CD4-positive, CD25-positive, alpha-beta regulatory T cell (primary cell): ENCODE data around the gene GMDS. TPM values are rescaled to one million over a fixed set of nuclear protein-coding genes. Genes with fewer than 3 reads are reported as not detected.

Source experiments
- ATAC-seq, 2 donors: fragments of 150-1000 bp; cut with Tn5 transposase; one replicate each; pipeline ENCODE4 v1.10.0; 2021; ENCODE audit warnings: low read depth in 2 of 2, moderate number of reproducible peaks in 2 of 2, moderate library complexity in 1 of 2
- DNase-seq, 3 donors: peaks; one replicate each; pipeline versions ENCODE4 v3.0.0 to v3.0.0-alpha.2; 2012 to 2022; ENCODE audit warnings: mixed read lengths in 1 of 3
- H3K27ac ChIP-seq: one replicate; pipeline ENCODE4 v1.7.0; 2013; ENCODE audit warnings: mild to moderate bottlenecking, low read length; ENCODE audit not compliant: insufficient read depth, poor library complexity, severe bottlenecking
- H3K27me3 ChIP-seq: one replicate; pipeline ENCODE4 v1.7.0; 2013; ENCODE audit warnings: low read length; ENCODE audit not compliant: control insufficient read depth, insufficient read depth
- H3K36me3 ChIP-seq: one replicate; pipeline ENCODE4 v1.7.0; 2013; ENCODE audit warnings: mild to moderate bottlenecking, low read length, moderate library complexity; ENCODE audit not compliant: control insufficient read depth, insufficient read depth
- H3K4me1 ChIP-seq: 2 replicates; pipeline ENCODE4 v1.7.0; 2013; ENCODE audit warnings: mild to moderate bottlenecking, low read length; ENCODE audit not compliant: insufficient read depth, control insufficient read depth, poor library complexity, severe bottlenecking
- H3K4me3 ChIP-seq: one replicate; pipeline ENCODE4 v1.7.0; 2013; ENCODE audit warnings: low read depth, mild to moderate bottlenecking, low read length, moderate library complexity
- H3K9me3 ChIP-seq, 2 experiments: 1 replicate in 1 of 2; 2 replicates in 1 of 2; pipeline ENCODE4 v1.7.0; 2013; ENCODE audit warnings: low read length in 2 of 2, mild to moderate bottlenecking in 1 of 2, moderate library complexity in 1 of 2; ENCODE audit not compliant: control insufficient read depth in 2 of 2
- H3K27ac Mint-ChIP-seq, 3 donors: one replicate each; pipeline ENCODE4 v1.8.0; 2020 to 2022; ENCODE audit warnings: mild to moderate bottlenecking in 3 of 3, mixed read lengths in 3 of 3, moderate library complexity in 2 of 3
- H3K27me3 Mint-ChIP-seq: one replicate; pipeline ENCODE4 v1.8.0; 2022; ENCODE audit warnings: mild to moderate bottlenecking, mixed read lengths
- H3K36me3 Mint-ChIP-seq: one replicate; pipeline ENCODE4 v1.8.0; 2020; ENCODE audit warnings: mixed read lengths
- H3K4me1 Mint-ChIP-seq, 4 donors: one replicate each; pipeline ENCODE4 v1.8.0; 2020 to 2022; ENCODE audit warnings: mixed read lengths in 4 of 4, mild to moderate bottlenecking in 1 of 4
- H3K4me3 Mint-ChIP-seq, 4 donors: one replicate each; pipeline ENCODE4 v1.8.0; 2020 to 2022; ENCODE audit warnings: mild to moderate bottlenecking in 4 of 4, mixed read lengths in 4 of 4, moderate library complexity in 3 of 4
- H3K9me3 Mint-ChIP-seq, 7 donors: one replicate each; pipeline ENCODE4 v1.8.0; 2020 to 2022; ENCODE audit warnings: mixed read lengths in 7 of 7, mild to moderate bottlenecking in 3 of 7, moderate library complexity in 2 of 7
- polyA plus RNA-seq, 4 donors: library from polyadenylated mRNA; unstranded; fragments of 300-500 nt; fragmentation: Illumina TruSeq; gene quantifications; one replicate each; pipeline ENCODE4 v1.2.3, GENCODE V29; 2021
- total RNA-seq: library from RNA; stranded (reverse); gene quantifications from one replicate; pipeline ENCODE4 v1.2.3, GENCODE V29; 2022

The GMDS gene
- total and polyA plus RNA-seq, 5 donors from 2014 or later = 17.5 to 23.9 (median 20.2) TPM

- Histone ChIP-seq H3K27ac (no peak overlapping the region), H3K9me3 (no peaks in the 10 kb centered on the region), H3K27me3 (no peaks in the 10 kb centered on the region), H3K4me3 (no peak overlapping the region), H3K36me3 (no peaks in the 10 kb centered on the region), H3K4me1 (no peaks in the 10 kb centered on the region)
- no peak for DNase-seq
- Mint-ChIP-seq H3K36me3 (no peaks in the 10 kb centered on the region), H3K4me1 (no peaks in the 10 kb centered on the region), H3K27ac (no peak overlapping the region), H3K9me3 (no peaks in the 10 kb centered on the region), H3K27me3 (no peaks in the 10 kb centered on the region), H3K4me3 (no peak overlapping the region)
- no peak for ATAC-seq
These were observed 588.2 kb downstream of the GMDS start for GRCh38 chr6:1657116-1657770.

GRCh38 chr6:1654054-1654453, 591.4 kb downstream of the GMDS start:
- Mint-ChIP-seq H3K9me3 (no peaks in the 10 kb centered on the region), H3K27ac (no peak overlapping the region), H3K27me3 (no peaks in the 10 kb centered on the region), H3K36me3 (peaks cover 4% of the 10 kb centered on the region), H3K4me1 (no peaks in the 10 kb centered on the region), H3K4me3 (no peak overlapping the region)
- H3K27me3 ChIP-seq = no peaks in the 10 kb centered on the region
- H3K27ac ChIP-seq = no peak overlapping the region
- H3K4me1 ChIP-seq = no peaks in the 10 kb centered on the region
- H3K9me3 ChIP-seq = no peaks in the 10 kb centered on the region
- ATAC-seq = no peak
- no peaks in the 10 kb centered on the region for H3K36me3 ChIP-seq
- no peak for DNase-seq
- H3K4me3 ChIP-seq = no peak overlapping the region

- Mint-ChIP-seq H3K4me3 (peak overlapping the region in 1 of 4 donors; percentile 3), H3K9me3 (no peaks in the 10 kb centered on the region), H3K27ac (no peak overlapping the region), H3K36me3 (peaks cover 4% of the 10 kb centered on the region), H3K4me1 (no peaks in the 10 kb centered on the region), H3K27me3 (no peaks in the 10 kb centered on the region)
- ATAC-seq = no peak
- DNase-seq = no peak
- Histone ChIP-seq H3K36me3 (no peaks in the 10 kb centered on the region), H3K27me3 (no peaks in the 10 kb centered on the region), H3K27ac (no peak overlapping the region), H3K4me1 (no peaks in the 10 kb centered on the region), H3K4me3 (no peak overlapping the region), H3K9me3 (no peaks in the 10 kb centered on the region)
These were observed 592.6 kb downstream of the GMDS start for GRCh38 chr6:1652842-1653241.

DNA sequence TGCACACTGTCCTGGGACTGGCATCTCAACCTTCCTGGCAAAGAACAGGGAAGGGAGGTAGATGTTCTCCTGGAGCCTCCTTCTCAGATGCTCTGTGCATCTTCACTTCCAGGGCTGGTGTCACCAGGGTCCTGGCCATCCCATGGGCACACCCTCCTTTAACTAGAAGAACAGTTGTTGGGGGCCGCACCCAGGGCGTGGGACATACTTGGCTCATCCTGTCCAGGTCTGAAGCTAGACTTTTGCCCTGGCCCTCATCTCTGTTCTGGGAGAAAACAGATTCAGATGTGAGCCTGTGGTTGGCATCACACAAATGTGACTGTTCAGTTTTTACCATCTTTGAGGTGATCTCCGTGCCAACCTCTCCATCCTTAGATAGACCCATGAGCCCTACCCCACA, 594.0 kb downstream of the GMDS start:
- Histone ChIP-seq H3K4me3 (no peak overlapping the region), H3K27ac (no peak overlapping the region), H3K27me3 (no peaks in the 10 kb centered on the region), H3K36me3 (no peaks in the 10 kb centered on the region), H3K9me3 (no peaks in the 10 kb centered on the region), H3K4me1 (no peaks in the 10 kb centered on the region)
- ATAC-seq = no peak
- Mint-ChIP-seq H3K27ac (no peak overlapping the region), H3K36me3 (peaks cover 4% of the 10 kb centered on the region), H3K4me3 (no peak overlapping the region), H3K27me3 (no peaks in the 10 kb centered on the region), H3K9me3 (no peaks in the 10 kb centered on the region), H3K4me1 (no peaks in the 10 kb centered on the region)
- no peak for DNase-seq

- H3K4me3 ChIP-seq = no peak overlapping the region
- Mint-ChIP-seq H3K4me3 (no peak overlapping the region), H3K27ac (peak overlapping the region in 1 of 3 donors; percentile 53), H3K9me3 (no peaks in the 10 kb centered on the region), H3K27me3 (no peaks in the 10 kb centered on the region), H3K4me1 (no peaks in the 10 kb centered on the region), H3K36me3 (peaks cover 12% of the 10 kb centered on the region)
- H3K27ac ChIP-seq = no peak overlapping the region
- H3K27me3 ChIP-seq = no peaks in the 10 kb centered on the region
- ATAC-seq (no peak), DNase-seq (no peak)
- no peaks in the 10 kb centered on the region for H3K9me3 ChIP-seq
- no peaks in the 10 kb centered on the region for H3K36me3 ChIP-seq
- H3K4me1 ChIP-seq = no peaks in the 10 kb centered on the region
These were observed 599.8 kb downstream of the GMDS start for GRCh38 chr6:1645466-1646185.

DNA sequence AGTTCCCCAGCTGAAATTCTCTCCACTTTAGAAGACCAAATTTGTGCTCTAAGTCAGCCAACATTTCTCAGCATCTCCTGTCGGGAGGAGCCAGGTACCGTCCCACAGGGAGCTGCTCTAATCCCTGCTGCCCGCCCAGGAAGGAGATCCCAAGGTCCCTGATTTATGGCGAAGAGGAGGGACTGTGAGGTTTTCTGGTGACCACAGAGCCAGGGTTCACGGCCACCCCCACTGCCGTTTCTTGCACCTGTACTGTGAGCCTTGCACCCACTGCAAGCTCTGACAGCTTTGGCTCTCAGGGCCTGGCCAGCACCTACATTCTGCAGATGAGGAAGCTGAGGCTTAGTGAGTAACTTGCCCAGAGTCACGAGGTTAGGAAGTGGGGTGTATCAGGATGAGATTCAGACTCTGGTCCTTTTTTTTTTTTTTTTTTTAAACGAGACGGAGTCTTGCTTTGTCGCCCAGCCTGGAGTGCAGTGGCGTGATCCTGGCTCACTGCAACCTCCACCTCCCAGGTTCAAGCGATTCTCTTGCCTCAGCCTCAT, 600.8 kb downstream of the GMDS start:
- H3K4me1 Mint-ChIP-seq = no peaks in the 10 kb centered on the region
- H3K27ac Mint-ChIP-seq = no peak overlapping the region
- no peak overlapping the region for H3K4me3 Mint-ChIP-seq
- no peaks in the 10 kb centered on the region for H3K9me3 Mint-ChIP-seq
- Histone ChIP-seq H3K27ac (no peak overlapping the region), H3K9me3 (no peaks in the 10 kb centered on the region), H3K4me1 (no peaks in the 10 kb centered on the region), H3K36me3 (no peaks in the 10 kb centered on the region), H3K27me3 (no peaks in the 10 kb centered on the region), H3K4me3 (no peak overlapping the region)
- no peaks in the 10 kb centered on the region for H3K27me3 Mint-ChIP-seq
- peaks cover 8% of the 10 kb centered on the region for H3K36me3 Mint-ChIP-seq
- no peak for DNase-seq
- ATAC-seq = no peak

- Histone ChIP-seq H3K27me3 (no peaks in the 10 kb centered on the region), H3K36me3 (no peaks in the 10 kb centered on the region), H3K9me3 (no peaks in the 10 kb centered on the region), H3K4me1 (no peaks in the 10 kb centered on the region), H3K27ac (no peak overlapping the region), H3K4me3 (no peak overlapping the region)
- no peak for DNase-seq
- Mint-ChIP-seq H3K4me3 (no peak overlapping the region), H3K27ac (no peak overlapping the region), H3K9me3 (no peaks in the 10 kb centered on the region), H3K27me3 (no peaks in the 10 kb centered on the region), H3K36me3 (peaks cover 8% of the 10 kb centered on the region), H3K4me1 (no peaks in the 10 kb centered on the region)
- no peak for ATAC-seq
These were observed 601.5 kb downstream of the GMDS start for GRCh38 chr6:1643830-1644445.
